HCT116 (cell line): ENCODE data around the gene ENTR1. TPM values are rescaled to one million over a fixed set of nuclear protein-coding genes. Genes with fewer than 3 reads are reported as not detected.

Experiments
- ATAC-seq: fragments of 200-7000 bp; cut with Tn5 transposase; 2 replicates; pipeline ENCODE4 v1.9.1; 2020; ENCODE audit warnings: mild to moderate bottlenecking, moderate library complexity
- BruUV-seq: library from RNA; stranded (reverse); fragments of 400-500 nt; replicated peaks from 2 replicates; lab custom pipeline; 2021; lab: Mats Ljungman, UMichigan
- CTCF ChIA-PET: fragments of 300-600 bp; sonication (Branson Sonifier 250); formaldehyde crosslinking; loops from one replicate; lab custom pipeline; 2021; ENCODE audit warnings: antibody characterized with exemption; lab: Charles Lee
- POLR2A ChIA-PET: fragments of 300-600, 350-600 bp; sonication (Branson Sonifier 250); formaldehyde crosslinking; loops from one replicate; lab custom pipeline; 2021; ENCODE audit warnings: antibody characterized with exemption; lab: Charles Lee
- RAD21 ChIA-PET, 2 experiments: fragments of 300-600 bp; sonication (Branson Sonifier 250); formaldehyde crosslinking; loops; one replicate each; lab custom pipeline; 2023; ENCODE audit warnings: low total read pairs in 2 of 2; ENCODE audit not compliant: uncharacterized antibody in 2 of 2, unreplicated experiment in 2 of 2, low non-redundant PET in 1 of 2; lab: Charles Lee
- DNase-seq: peaks from one replicate; pipeline ENCODE4 v3.0.0-alpha.2; 2010; ENCODE audit warnings: low read depth, low spot score
- H2AFZ ChIP-seq: fragments of 200-600 bp; shearing (Covaris generic), sonication (generic); 2 replicates; pipeline ENCODE4 v1.6.1; 2017; ENCODE audit warnings: low read depth, mixed run types, mixed read lengths, antibody characterized with exemption, low read length; ENCODE audit not compliant: poor library complexity, severe bottlenecking
- H3K27ac ChIP-seq: 2 replicates; pipeline ENCODE4 v1.5.1; 2012; ENCODE audit warnings: low read depth, low read length
- H3K27me3 ChIP-seq: fragments of 200-600 bp; sonication (generic); 2 replicates; pipeline ENCODE4 v1.6.1; 2016; ENCODE audit warnings: mixed run types, low read length, mixed read lengths; ENCODE audit not compliant: insufficient read depth
- H3K36me3 ChIP-seq, 2 experiments: fragments of 200-500 bp in 1 of 2; fragments of 200-600 bp in 1 of 2; sonication (Bioruptor generic) in 1 of 2; sonication (generic) in 1 of 2; 2 replicates each; pipeline versions ENCODE4 v1.5.1 to v1.6.1; 2014 to 2016; ENCODE audit warnings: low read length in 2 of 2, inconsistent platforms in 1 of 2, mixed read lengths in 1 of 2, mixed run types in 1 of 2; ENCODE audit not compliant: insufficient read depth in 2 of 2, control insufficient read depth in 1 of 2
- H3K4me1 ChIP-seq, 2 experiments: fragments of 200-600 bp in 1 of 2; sonication (generic) in 1 of 2; 2 replicates each; pipeline versions ENCODE4 v1.5.1 to v1.6.1; 2012 to 2017; ENCODE audit warnings: low read length in 2 of 2, inconsistent platforms in 1 of 2, mild to moderate bottlenecking in 1 of 2, mixed read lengths in 1 of 2, mixed run types in 1 of 2, moderate library complexity in 1 of 2; ENCODE audit not compliant: insufficient read depth in 2 of 2, control insufficient read depth in 1 of 2
- H3K4me2 ChIP-seq: fragments of 200-600 bp; sonication (generic); 2 replicates; pipeline ENCODE4 v1.6.1; 2017; ENCODE audit warnings: mixed run types, low read length, mixed read lengths
- H3K4me3 ChIP-seq, 2 experiments: fragments of 200-600 bp in 1 of 2; sonication (generic) in 1 of 2; replicated peaks in 1 of 2; 2 replicates each; pipeline ENCODE4 v1.5.1; 2011 to 2016; ENCODE audit warnings: low read length in 2 of 2, control low read depth in 1 of 2, low read depth in 1 of 2, mild to moderate bottlenecking in 1 of 2, mixed read lengths in 1 of 2, mixed run types in 1 of 2
- H3K79me2 ChIP-seq: fragments of 200-600 bp; sonication (generic); 2 replicates; pipeline ENCODE4 v1.6.1; 2017; ENCODE audit warnings: mild to moderate bottlenecking, mixed run types, low read length, moderate library complexity, mixed read lengths; ENCODE audit not compliant: insufficient read depth
- H3K9ac ChIP-seq: fragments of 200-600 bp; sonication (generic); 2 replicates; pipeline ENCODE4 v1.6.1; 2016; ENCODE audit warnings: low read length, mixed read lengths
- H3K9me2 ChIP-seq: fragments of 200-600 bp; sonication (generic), shearing (Covaris generic); 2 replicates; pipeline ENCODE4 v1.6.1; 2017; ENCODE audit warnings: mixed run types, mild to moderate bottlenecking, moderate library complexity; ENCODE audit not compliant: insufficient read depth
- H3K9me3 ChIP-seq, 2 experiments: fragments of 200-500 bp in 1 of 2; fragments of 200-600 bp in 1 of 2; sonication (Bioruptor generic) in 1 of 2; sonication (generic) in 1 of 2; 2 replicates each; pipeline ENCODE4 v1.6.1; 2014 to 2017; ENCODE audit warnings: low read length in 2 of 2, mixed read lengths in 2 of 2, inconsistent platforms in 1 of 2, low read depth in 1 of 2, mild to moderate bottlenecking in 1 of 2, mixed run types in 1 of 2, moderate library complexity in 1 of 2; ENCODE audit not compliant: control insufficient read depth in 1 of 2, insufficient read depth in 1 of 2
- H4K20me1 ChIP-seq: fragments of 200-600 bp; sonication (generic), shearing (Covaris generic); 2 replicates; pipeline ENCODE4 v1.6.1; 2017; ENCODE audit warnings: mixed run types, mild to moderate bottlenecking, moderate library complexity; ENCODE audit not compliant: insufficient read depth
- CBX3 ChIP-seq: IDR thresholded peaks from 2 replicates; pipeline ENCODE4 v1.6.1; 2012; ENCODE audit warnings: low read depth
- CEBPB ChIP-seq: IDR thresholded peaks from 2 replicates; pipeline ENCODE4 v1.6.1; 2012; ENCODE audit warnings: low read depth
- EGR1 ChIP-seq: IDR thresholded peaks from 2 replicates; pipeline ENCODE4 v1.6.1; 2012; ENCODE audit warnings: low read depth
- ELF1 ChIP-seq: IDR thresholded peaks from 2 replicates; pipeline ENCODE4 v1.6.1; 2012; ENCODE audit warnings: low read depth, borderline replicate concordance
- EZH2phosphoT487 ChIP-seq: fragments of 200-600 bp; IDR thresholded peaks from 2 replicates; pipeline ENCODE4 v1.6.1; 2018; ENCODE audit warnings: antibody characterized with exemption, borderline replicate concordance
- FOSL1 ChIP-seq: IDR thresholded peaks from 2 replicates; pipeline ENCODE4 v1.6.1; 2012; ENCODE audit warnings: low read depth
- JUND ChIP-seq: IDR thresholded peaks from 2 replicates; pipeline ENCODE4 v1.6.1; 2012
- MAX ChIP-seq: IDR thresholded peaks from 2 replicates; pipeline ENCODE4 v1.6.1; 2012
- POLR2A ChIP-seq: IDR thresholded peaks from 2 replicates; pipeline ENCODE4 v1.7.0; 2011; ENCODE audit warnings: borderline replicate concordance; ENCODE audit not compliant: insufficient read depth, insufficient read length; ENCODE audit errors: extremely low read depth
- POLR2AphosphoS5 ChIP-seq: IDR thresholded peaks from 2 replicates; pipeline ENCODE4 v1.6.1; 2011; ENCODE audit warnings: mild to moderate bottlenecking, low read depth, low read length, moderate library complexity
- RAD21 ChIP-seq: IDR thresholded peaks from 2 replicates; pipeline ENCODE4 v1.6.1; 2012; ENCODE audit warnings: low read depth, mild to moderate bottlenecking
- TCF7L2 ChIP-seq: IDR thresholded peaks from 2 replicates; pipeline ENCODE4 v1.7.0; 2011; ENCODE audit warnings: borderline replicate concordance, inconsistent platforms; ENCODE audit not compliant: insufficient read depth, insufficient read length; ENCODE audit errors: extremely low read depth
- ZFX ChIP-seq: fragments of 450-650 bp; IDR thresholded peaks from 2 replicates; pipeline ENCODE4 v1.6.1; 2017
- intact Hi-C: fragments of 100-400 bp; cut with micrococcal nuclease; formaldehyde crosslinking; loops from 2 replicates; pipeline ENCODE4 v1.10.0; 2022
- total RNA-seq: library from RNA; stranded (reverse); gene quantifications from one replicate; pipeline ENCODE4 v1.2.1, GENCODE V29; 2021; ENCODE audit not compliant: unreplicated experiment
- TF ChIP-seq, protein P1 (sequence below): IDR thresholded peaks from 2 replicates; pipeline ENCODE4 v1.6.1; 2011; ENCODE audit warnings: mild to moderate bottlenecking, low read length, moderate library complexity; ENCODE audit not compliant: insufficient replicate concordance; ENCODE audit errors: extremely low read depth
- TF ChIP-seq, protein P2 (sequence below): IDR thresholded peaks from 2 replicates; pipeline ENCODE4 v1.6.1; 2012; ENCODE audit warnings: low read depth

Gene ENTR1
- total RNA-seq, 1 experiment from 2014 or later = 119 TPM

- TF ChIP-seq, protein P1, sequence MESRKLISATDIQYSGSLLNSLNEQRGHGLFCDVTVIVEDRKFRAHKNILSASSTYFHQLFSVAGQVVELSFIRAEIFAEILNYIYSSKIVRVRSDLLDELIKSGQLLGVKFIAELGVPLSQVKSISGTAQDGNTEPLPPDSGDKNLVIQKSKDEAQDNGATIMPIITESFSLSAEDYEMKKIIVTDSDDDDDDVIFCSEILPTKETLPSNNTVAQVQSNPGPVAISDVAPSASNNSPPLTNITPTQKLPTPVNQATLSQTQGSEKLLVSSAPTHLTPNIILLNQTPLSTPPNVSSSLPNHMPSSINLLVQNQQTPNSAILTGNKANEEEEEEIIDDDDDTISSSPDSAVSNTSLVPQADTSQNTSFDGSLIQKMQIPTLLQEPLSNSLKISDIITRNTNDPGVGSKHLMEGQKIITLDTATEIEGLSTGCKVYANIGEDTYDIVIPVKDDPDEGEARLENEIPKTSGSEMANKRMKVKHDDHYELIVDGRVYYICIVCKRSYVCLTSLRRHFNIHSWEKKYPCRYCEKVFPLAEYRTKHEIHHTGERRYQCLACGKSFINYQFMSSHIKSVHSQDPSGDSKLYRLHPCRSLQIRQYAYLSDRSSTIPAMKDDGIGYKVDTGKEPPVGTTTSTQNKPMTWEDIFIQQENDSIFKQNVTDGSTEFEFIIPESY = no peak
- TF ChIP-seq CEBPB (no peak), ZFX (no peak), FOSL1 (no peak), MAX (no peak), RAD21 (no peak)
- TF ChIP-seq, all 23 proteins: peak for 0
Observed at GRCh38 chr9:136365775-136366222, 44.6 kb downstream of the ENTR1 start (continued).

DNA sequence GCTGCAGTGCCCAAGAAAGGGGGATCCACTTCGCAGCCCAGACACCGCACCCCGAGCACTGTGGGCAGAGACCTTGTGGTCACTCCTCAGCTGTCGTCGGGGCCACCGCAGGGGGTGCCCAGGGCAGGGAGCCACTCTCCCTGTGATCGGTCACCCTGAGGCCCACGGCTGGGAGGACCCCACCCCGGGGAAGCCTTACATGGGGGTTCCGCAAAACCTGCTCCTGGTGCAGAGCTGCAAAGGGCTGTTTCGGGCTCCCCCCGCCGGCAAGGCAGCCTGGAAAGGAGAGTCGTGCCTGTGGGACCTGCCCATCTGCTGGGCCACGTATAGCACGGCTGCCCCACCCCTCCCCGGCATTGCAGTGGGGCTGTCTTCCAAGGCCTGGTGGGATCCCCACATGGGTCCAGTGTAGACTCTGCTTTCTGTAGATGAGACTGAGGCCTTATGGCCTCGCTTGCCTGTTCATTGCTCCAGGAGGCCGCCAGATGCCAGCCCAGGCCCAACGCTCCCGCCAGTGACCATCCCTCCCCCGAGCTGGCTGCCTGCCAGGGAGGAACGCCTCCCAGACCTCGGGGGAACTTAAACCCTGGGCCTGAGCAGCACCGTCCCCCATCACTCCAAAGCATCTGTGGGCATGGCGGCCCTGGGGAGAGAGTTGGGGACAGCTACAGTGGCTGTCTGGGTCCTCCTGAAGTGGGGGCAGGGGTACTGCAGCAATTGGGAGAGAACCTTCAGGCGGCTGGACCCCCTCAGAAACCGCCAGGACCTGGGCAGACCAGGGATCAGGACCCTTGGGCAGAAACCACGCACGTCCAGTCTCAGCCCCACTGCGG lies 45.3 kb downstream of the ENTR1 start:
- Histone ChIP-seq H3K27me3 (no peaks in the 10 kb centered on the region), H3K9ac (no peak overlapping the region), H3K9me2 (no peaks in the 10 kb centered on the region), H4K20me1 (no peaks in the 10 kb centered on the region), H3K9me3 (no peaks in the 10 kb centered on the region), H2AFZ (no peak overlapping the region), H3K4me2 (no peak overlapping the region), H3K79me2 (no peaks in the 10 kb centered on the region), H3K4me1 (peaks cover 10 to 16% of the 10 kb centered on the region in 2 experiments), H3K36me3 (no peaks in the 10 kb centered on the region), H3K27ac (no peak overlapping the region), H3K4me3 (no peak overlapping the region)
- POLR2A ChIA-PET = no interaction called here
- no peak for TF ChIP-seq ZFX
- no peak for TF ChIP-seq JUND
- TF ChIP-seq EGR1 = no peak
- no peak for TF ChIP-seq ELF1
- TF ChIP-seq FOSL1 = no peak
- TF ChIP-seq CBX3 = no peak
- TF ChIP-seq POLR2A = no peak
- no peak for TF ChIP-seq EZH2phosphoT487
- TF ChIP-seq, protein P2, sequence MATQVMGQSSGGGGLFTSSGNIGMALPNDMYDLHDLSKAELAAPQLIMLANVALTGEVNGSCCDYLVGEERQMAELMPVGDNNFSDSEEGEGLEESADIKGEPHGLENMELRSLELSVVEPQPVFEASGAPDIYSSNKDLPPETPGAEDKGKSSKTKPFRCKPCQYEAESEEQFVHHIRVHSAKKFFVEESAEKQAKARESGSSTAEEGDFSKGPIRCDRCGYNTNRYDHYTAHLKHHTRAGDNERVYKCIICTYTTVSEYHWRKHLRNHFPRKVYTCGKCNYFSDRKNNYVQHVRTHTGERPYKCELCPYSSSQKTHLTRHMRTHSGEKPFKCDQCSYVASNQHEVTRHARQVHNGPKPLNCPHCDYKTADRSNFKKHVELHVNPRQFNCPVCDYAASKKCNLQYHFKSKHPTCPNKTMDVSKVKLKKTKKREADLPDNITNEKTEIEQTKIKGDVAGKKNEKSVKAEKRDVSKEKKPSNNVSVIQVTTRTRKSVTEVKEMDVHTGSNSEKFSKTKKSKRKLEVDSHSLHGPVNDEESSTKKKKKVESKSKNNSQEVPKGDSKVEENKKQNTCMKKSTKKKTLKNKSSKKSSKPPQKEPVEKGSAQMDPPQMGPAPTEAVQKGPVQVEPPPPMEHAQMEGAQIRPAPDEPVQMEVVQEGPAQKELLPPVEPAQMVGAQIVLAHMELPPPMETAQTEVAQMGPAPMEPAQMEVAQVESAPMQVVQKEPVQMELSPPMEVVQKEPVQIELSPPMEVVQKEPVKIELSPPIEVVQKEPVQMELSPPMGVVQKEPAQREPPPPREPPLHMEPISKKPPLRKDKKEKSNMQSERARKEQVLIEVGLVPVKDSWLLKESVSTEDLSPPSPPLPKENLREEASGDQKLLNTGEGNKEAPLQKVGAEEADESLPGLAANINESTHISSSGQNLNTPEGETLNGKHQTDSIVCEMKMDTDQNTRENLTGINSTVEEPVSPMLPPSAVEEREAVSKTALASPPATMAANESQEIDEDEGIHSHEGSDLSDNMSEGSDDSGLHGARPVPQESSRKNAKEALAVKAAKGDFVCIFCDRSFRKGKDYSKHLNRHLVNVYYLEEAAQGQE = no peak
- TF ChIP-seq RAD21 = no peak
- TF ChIP-seq CEBPB = no peak
- no peak for TF ChIP-seq TCF7L2
- TF ChIP-seq POLR2AphosphoS5 = no peak
- no TSS peak for BruUV-seq
- intact Hi-C loops = no loop called here
- RAD21 ChIA-PET = no interaction called here
- no peak for ATAC-seq
- CTCF ChIA-PET = no interaction called here
- no peak for DNase-seq
